ENCODE measurements around the gene MPZ.
"Not testable (repeated sequence)": the region's sequence is repeated elsewhere in the genome, so short reads cannot be mapped to it uniquely, and the experiment has no call there.

Gene MPZ

DNA sequence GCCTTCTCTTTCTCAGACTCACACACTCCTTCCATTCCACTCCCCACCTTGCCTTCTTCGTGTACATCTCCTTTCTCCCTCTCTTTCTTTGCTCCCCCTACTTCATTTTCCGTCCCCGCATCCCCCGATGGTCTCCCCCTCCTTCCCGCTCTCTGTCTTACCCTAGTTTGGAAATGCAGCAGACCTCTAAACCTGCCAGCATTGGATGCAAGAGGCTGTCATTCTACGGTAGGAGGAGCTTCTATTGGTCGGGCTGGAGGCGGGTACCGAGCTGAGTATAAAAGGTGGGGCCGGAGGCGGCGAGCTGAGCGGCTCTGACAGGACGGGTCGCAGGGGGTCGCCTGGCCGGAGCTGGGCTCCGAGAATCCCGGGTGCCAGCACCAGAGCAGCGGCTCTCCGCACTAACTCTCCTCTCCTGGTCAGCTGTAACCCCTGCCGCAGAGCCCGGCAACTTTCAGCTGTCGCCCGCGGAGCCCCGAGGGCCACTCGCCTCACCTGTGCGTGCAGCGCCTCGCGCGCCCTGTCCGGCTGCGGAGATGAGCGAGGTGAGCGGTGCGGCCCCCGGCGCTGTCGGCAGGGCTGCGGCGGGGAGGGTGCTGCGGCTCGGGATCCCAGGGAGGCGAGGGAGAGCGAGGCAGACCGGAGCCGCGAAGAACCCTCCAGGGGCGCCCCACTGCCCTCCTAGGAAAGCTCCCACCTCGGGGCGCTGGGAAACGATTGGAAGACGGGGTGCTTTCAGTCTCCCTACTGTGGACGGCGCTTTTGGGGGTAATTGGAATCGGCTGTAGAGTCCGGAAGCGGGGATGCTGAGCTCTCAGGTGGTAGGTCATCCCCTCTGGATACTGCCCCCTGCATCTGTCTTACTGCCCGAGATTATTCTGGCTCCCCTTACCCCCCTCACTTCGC is 51.1 kb downstream of the MPZ start, which contains the start of gene PCP4L1:
TSS of gene PCP4L1 (plus strand) at position 307 of the 906 bp plus-strand sequence. CDS start at position 537, 230 bp downstream.
- peak; percentile 36 to 95 (median 64) for DNase-seq
- intact Hi-C loops (cut with DNase I), result no loop called here

DNA sequence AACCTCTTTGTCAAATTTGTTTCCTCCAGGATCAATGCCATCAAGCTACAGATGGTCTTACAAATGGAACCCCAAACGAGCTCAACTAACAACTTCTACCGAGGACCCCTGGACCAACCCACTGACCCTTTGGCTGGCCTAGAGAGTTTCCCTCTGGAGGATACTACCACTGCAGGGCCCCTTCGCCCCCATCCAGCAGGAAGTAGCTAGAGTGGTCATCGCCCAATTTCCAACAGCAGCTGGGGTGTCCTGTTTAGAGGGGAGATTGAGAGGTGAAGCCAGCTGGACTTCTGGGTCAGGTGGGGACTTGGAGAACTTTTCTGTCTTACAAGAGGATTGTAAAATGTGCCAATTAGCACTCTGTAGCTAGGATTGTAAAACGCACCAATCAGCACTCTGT is 52.7 kb downstream of the MPZ start:
- intact Hi-C loops (cut with DNase I); DNase-seq: not testable (repeated sequence)

DNA sequence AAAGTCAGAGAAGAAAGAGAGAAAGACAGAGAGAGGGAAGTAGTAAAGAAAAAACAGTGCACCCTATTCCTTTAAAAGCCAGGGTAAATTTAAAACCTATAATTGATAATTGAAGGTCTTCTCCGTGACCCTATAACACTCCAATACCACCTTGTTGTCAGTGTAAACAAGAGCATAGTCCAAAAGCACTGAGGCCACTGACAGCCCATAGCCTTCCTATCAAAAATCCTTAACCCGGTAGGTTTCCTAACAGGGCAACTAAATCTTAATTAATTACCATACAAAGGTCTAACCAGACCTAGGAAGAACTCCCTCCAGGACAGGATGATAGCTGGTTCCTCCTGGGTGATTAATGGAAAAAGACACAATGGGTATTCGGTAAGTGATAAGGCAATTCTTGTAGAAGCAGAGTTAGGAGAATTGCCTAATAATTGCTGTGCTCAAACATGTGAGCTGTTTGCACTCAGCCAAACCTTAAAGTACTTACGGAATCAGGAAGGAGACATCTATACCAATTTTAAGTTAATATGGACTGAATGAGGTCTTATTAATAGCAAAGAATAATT is 53.7 kb downstream of the MPZ start:
- intact Hi-C loops (cut with DNase I); DNase-seq: not testable (repeated sequence)

DNA sequence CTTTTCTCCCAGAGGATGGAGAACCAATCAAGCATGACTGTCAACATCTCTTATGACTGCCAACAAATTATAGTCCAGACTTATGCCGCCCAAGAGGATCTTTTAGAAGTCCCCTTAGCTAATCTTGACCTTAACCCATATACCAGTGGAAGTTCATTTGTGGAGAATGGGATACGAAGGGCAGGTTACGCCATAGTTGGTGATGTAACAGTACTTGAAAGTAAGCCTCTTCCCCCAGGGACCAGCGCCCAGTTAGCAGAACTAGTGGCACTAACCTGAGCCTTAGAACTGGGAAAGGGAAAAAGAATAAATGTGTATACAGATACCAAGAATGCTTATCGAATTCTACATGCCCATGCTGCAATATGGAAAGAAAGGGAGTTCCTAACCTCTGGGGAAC is 54.5 kb downstream of the MPZ start:
- intact Hi-C loops (cut with DNase I); DNase-seq: not testable (repeated sequence)

Measured in posterior cingulate gyrus (tissue), 11 donors.